ENCODE measurements around the gene MARCHF4.
"Not testable (repeated sequence)": the region's sequence is repeated elsewhere in the genome, so short reads cannot be mapped to it uniquely, and the experiment has no call there.

Gene MARCHF4

DNA sequence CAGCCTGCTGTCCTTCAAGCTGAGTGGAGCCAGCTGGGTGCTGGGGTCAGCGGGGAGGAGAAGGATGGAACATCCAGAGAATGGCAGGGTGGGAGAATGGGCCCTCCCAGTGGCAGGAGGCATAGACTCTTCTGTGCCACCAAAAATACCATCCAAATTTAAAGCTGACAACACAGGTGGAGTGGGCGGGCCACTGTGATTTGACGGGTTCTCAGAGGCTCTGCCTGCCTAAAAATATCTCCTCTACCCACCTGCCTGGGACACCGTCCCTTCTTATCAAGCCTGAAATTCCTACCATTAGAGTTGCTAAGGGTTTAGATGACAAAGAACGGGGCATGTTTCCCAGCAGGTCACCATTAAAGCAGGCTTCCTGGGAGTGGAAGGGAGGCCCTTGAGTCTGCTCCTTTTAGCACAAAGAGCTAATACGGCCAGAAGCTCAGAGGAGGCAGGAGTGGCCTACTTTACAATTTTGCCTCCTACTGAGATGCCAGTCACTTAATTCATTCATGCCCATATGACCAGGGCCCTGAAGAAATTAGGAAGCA, 19.8 kb upstream of the MARCHF4 start:
- in situ Hi-C loops (cut with MboI; ENCODE audit: low sequenced_read_pairs) = no loop called here

DNA sequence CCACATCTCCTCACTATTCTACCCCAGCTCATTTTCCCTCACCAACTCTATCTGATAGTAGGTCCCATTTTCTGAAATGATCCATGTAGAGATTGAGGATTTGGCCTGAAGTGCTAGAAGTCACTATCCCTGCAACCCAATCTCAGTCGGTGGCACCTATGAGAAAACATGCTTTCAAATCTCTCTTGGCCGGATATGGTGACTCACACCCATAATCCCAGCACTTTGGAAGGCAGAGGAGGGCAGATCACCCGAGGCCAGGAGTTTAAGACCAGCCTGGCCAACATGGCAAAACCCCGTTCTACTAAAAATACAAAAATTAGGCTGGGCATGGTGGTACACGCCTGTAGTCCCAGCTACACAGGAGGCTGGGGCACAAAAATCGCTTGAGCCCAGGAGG, 19.1 kb upstream of the MARCHF4 start:
- in situ Hi-C loops (cut with MboI; ENCODE audit: low sequenced_read_pairs) = no loop called here

DNA sequence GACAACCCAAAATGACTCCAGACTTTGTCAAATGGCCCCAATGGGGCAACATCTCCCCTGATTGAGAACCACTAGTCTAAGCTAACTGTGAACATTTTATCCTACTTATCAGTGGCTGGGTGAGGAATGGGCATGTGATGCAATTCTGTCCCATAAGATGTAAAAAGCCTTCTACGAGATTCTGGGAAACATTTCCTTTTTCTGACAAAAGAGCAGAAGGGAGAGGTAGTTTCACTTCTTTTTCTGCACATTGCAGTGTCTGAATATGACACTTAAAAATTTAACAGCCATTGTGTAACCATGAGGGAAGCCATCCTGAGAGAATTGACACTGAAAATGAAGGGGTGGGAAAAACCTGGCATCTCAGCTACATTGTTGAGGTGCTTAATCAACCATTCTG, 17.3 kb upstream of the MARCHF4 start:
- in situ Hi-C loops (cut with MboI; ENCODE audit: low sequenced_read_pairs) = no loop called here

GRCh38 chr2:216388046-216388884, 16.0 kb upstream of the MARCHF4 start:
- in situ Hi-C loops (cut with MboI; ENCODE audit: low sequenced_read_pairs) = no loop called here

- in situ Hi-C loops (cut with MboI; ENCODE audit: low sequenced_read_pairs) = no loop called here
Measured at GRCh38 chr2:216387262-216387661, 15.0 kb upstream of the MARCHF4 start.

DNA sequence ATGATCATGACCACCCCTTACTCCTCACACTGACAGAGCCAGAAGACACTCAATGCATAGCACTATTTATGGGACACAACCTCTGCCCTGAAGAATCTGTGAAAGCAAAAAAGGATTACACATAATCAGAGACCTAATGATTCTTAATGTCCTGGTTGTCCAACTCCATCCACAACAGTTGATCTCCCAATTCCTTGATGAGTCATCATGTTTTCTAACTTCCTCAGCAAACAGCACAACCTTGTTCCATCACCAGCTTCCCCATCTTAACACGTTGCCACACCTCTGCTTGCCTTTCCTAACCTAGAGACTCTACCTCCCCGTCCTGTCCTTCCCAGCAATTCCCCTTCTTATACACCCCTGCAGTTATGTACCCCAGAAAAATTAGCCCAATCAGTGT, 13.2 kb upstream of the MARCHF4 start:
- in situ Hi-C loops (cut with MboI; ENCODE audit: low sequenced_read_pairs) = no loop called here

GRCh38 chr2:216384409-216384808, 12.1 kb upstream of the MARCHF4 start:
- in situ Hi-C loops (cut with MboI; ENCODE audit: low sequenced_read_pairs) = not testable (repeated sequence)

- in situ Hi-C loops (cut with MboI; ENCODE audit: low sequenced_read_pairs) = no loop called here
Measured at GRCh38 chr2:216379977-216380376, 7.7 kb upstream of the MARCHF4 start.

DNA sequence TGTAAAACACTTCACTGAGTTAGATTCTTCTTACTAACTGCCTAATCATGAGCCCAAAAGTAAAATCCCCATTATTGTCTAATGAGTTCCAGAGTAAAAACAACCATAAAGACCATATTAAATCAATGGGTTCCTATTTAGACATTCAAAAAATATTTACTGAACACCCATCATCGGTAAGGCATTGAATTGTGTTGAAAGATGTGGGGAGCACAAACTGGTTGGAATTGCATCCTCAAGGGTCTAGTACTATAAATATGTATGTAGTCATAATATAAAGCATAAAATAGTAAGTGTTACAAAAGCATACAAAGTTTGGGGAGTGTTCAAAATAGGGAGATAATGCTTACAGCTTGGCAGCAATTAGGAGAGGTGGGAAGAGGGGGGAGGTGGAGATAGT, 3.0 kb upstream of the MARCHF4 start:
- in situ Hi-C loops (cut with MboI; ENCODE audit: low sequenced_read_pairs) = no loop called here

DNA sequence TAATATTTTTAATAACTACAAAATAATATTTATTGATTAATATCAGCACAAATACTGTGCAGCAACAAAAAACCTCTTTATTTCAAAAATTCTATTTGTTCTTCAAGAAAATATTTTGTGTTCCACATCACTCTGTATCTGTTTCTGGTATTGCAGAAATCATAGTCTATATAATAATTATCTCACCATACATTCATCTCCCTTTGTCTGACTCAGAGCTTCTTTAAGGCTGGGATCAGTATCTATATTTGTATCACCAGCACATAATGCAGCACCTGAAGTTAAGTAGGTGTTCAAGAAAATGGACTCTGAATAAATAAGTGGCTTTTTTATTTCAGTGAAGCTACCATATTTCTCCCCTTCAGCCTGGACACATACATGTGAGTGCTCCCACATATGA, 1.6 kb upstream of the MARCHF4 start:
- in situ Hi-C loops (cut with MboI; ENCODE audit: low sequenced_read_pairs) = no loop called here

DNA sequence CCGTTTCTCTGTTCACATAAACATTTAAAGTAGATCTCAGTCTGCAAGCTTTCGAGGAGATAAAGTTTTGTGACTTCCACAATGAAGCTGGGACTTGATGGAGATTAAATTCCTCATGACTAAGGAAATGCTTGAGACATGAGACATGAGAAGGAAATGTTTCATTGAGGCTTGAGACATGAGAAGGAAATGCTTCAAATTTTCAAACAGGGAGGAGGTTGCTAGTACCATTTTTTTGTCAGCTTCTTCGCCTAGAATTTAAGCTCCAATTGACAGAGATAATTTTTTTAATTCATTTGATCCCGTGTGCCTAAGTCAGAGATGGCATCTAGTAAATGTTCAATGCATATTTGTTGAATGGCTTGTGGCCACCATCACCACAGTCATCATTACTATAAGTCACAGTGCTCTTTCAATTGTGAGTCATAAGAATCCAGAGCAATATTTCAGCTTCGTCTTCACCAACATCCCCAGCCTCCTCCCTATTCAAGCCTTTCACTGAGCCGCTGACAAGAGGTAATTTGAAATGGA, 543 bp upstream of the MARCHF4 start:
- in situ Hi-C loops (cut with MboI; ENCODE audit: low sequenced_read_pairs) = no loop called here

DNA sequence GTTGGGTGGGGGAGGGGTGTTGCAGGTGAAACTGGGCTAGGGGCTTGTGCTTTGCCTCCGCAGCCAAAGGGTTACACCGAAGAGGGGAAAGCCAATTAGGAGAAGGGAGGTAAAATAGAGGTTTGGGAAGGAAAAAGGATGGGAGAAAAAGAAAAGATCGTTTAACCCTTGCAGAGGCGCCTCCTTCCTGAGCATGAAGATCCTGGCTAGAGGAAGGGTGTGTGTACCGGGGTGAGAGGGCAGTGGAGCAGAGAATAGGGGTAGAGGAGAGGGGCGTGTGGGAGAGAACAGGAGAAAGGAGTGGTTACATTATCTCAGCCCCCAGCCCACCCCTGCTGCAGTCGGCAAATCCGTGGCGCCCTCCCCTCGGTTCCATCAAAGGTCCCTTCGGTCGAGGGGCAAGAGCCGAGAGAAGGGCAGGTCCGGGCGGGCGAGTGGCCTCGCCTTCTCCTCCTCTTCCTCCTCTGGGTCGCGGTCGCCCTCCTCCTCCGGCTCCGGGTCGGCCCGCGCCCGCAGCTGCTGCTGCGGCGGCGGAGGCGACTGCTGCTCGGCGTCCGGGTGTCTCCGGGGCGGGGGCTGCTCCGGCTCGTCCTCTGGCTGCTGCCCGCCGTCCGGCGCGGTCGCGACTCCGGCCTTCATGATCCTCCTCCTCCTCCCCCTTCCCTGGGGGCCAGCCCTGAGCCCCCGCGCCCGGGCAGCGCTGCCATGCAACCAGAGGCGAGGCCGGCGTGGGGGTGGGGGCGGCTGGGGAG, 1.1 kb downstream of the MARCHF4 start:
- in situ Hi-C loops (cut with MboI; ENCODE audit: low sequenced_read_pairs) = no loop called here

- in situ Hi-C loops (cut with MboI; ENCODE audit: low sequenced_read_pairs) = no loop called here
Measured at GRCh38 chr2:216369821-216370220, 2.5 kb downstream of the MARCHF4 start.

DNA sequence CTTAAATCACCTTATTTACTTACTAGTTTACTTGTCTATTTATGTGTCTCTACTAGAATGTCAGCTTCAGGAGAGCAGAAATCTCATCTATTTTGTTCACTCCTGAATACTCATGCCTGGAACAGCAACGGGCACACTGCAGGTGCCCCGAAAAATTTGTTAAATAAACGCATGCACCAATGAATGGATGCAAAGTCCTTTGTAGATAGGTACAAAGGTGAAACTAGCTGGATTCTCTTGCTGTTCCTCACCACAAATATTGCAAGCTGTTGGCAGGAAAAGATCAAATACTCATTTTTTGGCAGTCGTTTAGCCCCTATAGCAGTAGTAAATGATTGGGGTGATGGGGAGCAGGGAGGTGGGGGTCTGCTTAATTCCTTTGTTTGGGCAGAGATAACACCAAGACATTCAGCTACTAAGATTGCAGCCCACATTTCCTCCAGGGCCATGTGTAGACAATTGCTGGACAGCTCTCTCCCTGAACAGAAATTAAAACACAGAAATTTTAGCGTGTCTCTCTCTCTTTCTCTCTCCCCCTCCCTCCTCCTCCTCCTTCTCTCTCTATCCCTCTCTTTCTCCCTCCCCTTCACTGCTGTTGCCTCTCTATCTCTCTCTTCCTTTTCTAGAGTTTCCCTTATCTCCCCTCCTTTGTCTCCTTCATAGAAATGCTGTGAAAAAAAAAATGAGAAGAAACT, 5.4 kb downstream of the MARCHF4 start:
- in situ Hi-C loops (cut with MboI; ENCODE audit: low sequenced_read_pairs) = no loop called here

- in situ Hi-C loops (cut with MboI; ENCODE audit: low sequenced_read_pairs) = no loop called here
Measured at GRCh38 chr2:216365518-216365917, 6.8 kb downstream of the MARCHF4 start.

- in situ Hi-C loops (cut with MboI; ENCODE audit: low sequenced_read_pairs) = no loop called here
Measured at GRCh38 chr2:216363221-216363620, 9.1 kb downstream of the MARCHF4 start.

GRCh38 chr2:216362730-216363129, 9.6 kb downstream of the MARCHF4 start:
- in situ Hi-C loops (cut with MboI; ENCODE audit: low sequenced_read_pairs) = no loop called here

DNA sequence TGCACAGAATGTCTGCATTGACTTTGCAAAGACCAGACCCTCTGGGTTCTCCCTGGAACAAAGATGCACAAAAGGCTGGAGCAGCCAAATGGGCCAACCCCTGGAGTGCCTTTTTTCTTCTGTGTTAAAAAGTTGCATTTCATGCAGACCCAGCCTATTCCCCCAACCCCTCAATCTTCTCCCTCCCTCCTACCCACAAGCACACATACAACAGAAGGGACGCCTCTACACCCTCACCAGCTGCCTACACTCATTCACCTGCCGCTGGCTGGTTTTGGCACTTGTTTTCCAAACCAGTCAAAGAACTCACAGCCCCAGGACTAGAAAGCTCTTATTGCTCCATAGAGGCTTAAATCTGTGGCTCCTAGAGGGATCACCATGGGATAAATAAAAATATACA, 16.6 kb downstream of the MARCHF4 start:
- in situ Hi-C loops (cut with MboI; ENCODE audit: low sequenced_read_pairs) = no loop called here

DNA sequence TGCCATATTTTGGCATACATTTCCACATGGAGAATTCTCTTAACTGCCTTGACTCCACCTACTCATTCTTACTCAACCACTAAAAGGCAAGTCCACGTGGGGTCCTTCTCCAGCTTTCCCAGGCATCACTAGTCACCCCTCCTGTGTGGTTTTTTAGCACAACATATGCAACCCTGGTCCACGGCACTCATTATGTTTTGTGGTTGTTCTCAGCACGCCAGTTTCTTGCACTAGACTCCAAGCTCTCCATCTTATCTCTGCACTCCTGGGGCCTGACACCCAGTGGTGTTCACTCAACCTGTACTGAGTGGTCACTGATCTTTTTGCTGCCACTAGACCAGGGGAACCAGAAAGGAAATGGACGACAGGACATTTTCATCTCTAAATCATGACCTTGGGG, 18.0 kb downstream of the MARCHF4 start:
- in situ Hi-C loops (cut with MboI; ENCODE audit: low sequenced_read_pairs) = no loop called here

GRCh38 chr2:216352653-216353270, 19.5 kb downstream of the MARCHF4 start:
- in situ Hi-C loops (cut with MboI; ENCODE audit: low sequenced_read_pairs) = no loop called here
